ENCODE results near the gene PCDHGA8.
"Not testable (repeated sequence)": the region's sequence is repeated elsewhere in the genome, so short reads cannot be mapped to it uniquely, and the experiment has no call there.

Gene PCDHGA8

GRCh38 chr5:141392429-141393198, at the start of gene PCDHGA8:
Gene PCDHGA8 (plus strand): TSS chr5:141392633. CDS start chr5:141392814, 181 bp downstream.
- Histone ChIP-seq H3K9me3 (ENCODE audit: control insufficient read depth, low read length) (peaks cover 17% of the 10 kb centered on the region), H3K27me3 (ENCODE audit: control insufficient read depth, insufficient read depth, low read length) (peaks cover 16% of the 10 kb centered on the region), H3K9ac (ENCODE audit: low read length) (no peak within 1 kb of the TSS), H3K4me3 (ENCODE audit: low read length) (no peak within 1 kb of the TSS), H3K36me3 (ENCODE audit: control insufficient read depth, insufficient read depth, low read length) (no peaks in the 10 kb centered on the region), H3K4me1 (ENCODE audit: control insufficient read depth, insufficient read depth, low read length) (no peaks in the 10 kb centered on the region)

- Histone ChIP-seq H3K27me3 (ENCODE audit: control insufficient read depth, insufficient read depth, low read length) (peaks cover 9% of the 10 kb centered on the region), H3K9me3 (ENCODE audit: control insufficient read depth, low read length) (peaks cover 10% of the 10 kb centered on the region), H3K36me3 (ENCODE audit: control insufficient read depth, insufficient read depth, low read length) (no peaks in the 10 kb centered on the region)
Measured at GRCh38 chr5:141342773-141343172, 49.7 kb upstream of the PCDHGA8 start.

GRCh38 chr5:141343242-141343952, 49.0 kb upstream of the PCDHGA8 start, which contains the start of gene PCDHGA3:
Gene PCDHGA3 (plus strand): TSS chr5:141343829. CDS start chr5:141344034, 205 bp downstream.
- H3K9ac ChIP-seq (ENCODE audit: low read length) = no peak within 1 kb of the TSS
- H3K36me3 ChIP-seq (ENCODE audit: control insufficient read depth, insufficient read depth, low read length) = no peaks in the 10 kb centered on the region
- peaks cover 9% of the 10 kb centered on the region for H3K27me3 ChIP-seq (ENCODE audit: control insufficient read depth, insufficient read depth, low read length)
- no peak within 1 kb of the TSS for H3K4me3 ChIP-seq (ENCODE audit: low read length)
- H3K9me3 ChIP-seq (ENCODE audit: control insufficient read depth, low read length) = peaks cover 10% of the 10 kb centered on the region
- H3K4me1 ChIP-seq (ENCODE audit: control insufficient read depth, insufficient read depth, low read length) = no peaks in the 10 kb centered on the region

More at GRCh38 chr5:141342773-141343172, 49.7 kb upstream of the PCDHGA8 start:
- Histone ChIP-seq H3K4me1 (ENCODE audit: control insufficient read depth, insufficient read depth, low read length) (no peaks in the 10 kb centered on the region), H3K4me3 (ENCODE audit: low read length) (no peak overlapping the region), H3K9ac (ENCODE audit: low read length) (no peak overlapping the region)

DNA sequence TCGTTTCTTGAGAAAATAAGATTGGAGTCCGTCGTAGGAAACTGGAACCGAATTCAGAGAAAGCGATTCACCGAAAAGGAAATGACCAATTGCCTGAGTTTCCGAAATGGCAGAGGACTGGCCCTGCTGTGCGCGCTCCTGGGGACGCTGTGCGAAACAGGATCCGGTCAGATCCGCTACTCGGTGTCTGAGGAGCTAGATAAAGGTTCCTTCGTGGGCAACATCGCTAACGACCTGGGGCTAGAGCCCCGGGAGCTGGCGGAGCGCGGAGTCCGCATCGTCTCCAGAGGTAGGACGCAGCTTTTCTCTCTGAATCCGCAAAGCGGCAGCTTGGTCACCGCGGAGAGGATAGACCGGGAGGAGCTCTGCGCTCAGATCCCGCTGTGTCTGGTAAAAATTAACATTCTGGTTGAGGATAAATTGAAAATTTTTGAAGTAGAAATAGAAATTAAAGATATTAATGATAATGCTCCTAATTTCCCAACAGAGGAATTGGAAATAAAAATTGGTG, 48.4 kb upstream of the PCDHGA8 start:
- H3K36me3 ChIP-seq (ENCODE audit: control insufficient read depth, insufficient read depth, low read length) = no peaks in the 10 kb centered on the region
- no peak overlapping the region for H3K4me3 ChIP-seq (ENCODE audit: low read length)
- H3K27me3 ChIP-seq (ENCODE audit: control insufficient read depth, insufficient read depth, low read length) = peaks cover 4% of the 10 kb centered on the region
- no peak overlapping the region for H3K9ac ChIP-seq (ENCODE audit: low read length)
- H3K9me3 ChIP-seq (ENCODE audit: control insufficient read depth, low read length) = peaks cover 5% of the 10 kb centered on the region
- H3K4me1 ChIP-seq (ENCODE audit: control insufficient read depth, insufficient read depth, low read length) = no peaks in the 10 kb centered on the region

GRCh38 chr5:141345327-141345726, 47.1 kb upstream of the PCDHGA8 start:
- Histone ChIP-seq H3K9me3 (ENCODE audit: control insufficient read depth, low read length) (peaks cover 9% of the 10 kb centered on the region), H3K27me3 (ENCODE audit: control insufficient read depth, insufficient read depth, low read length) (no peaks in the 10 kb centered on the region), H3K9ac (ENCODE audit: low read length) (no peak overlapping the region), H3K36me3 (ENCODE audit: control insufficient read depth, insufficient read depth, low read length) (no peaks in the 10 kb centered on the region), H3K4me3 (ENCODE audit: low read length) (no peak overlapping the region), H3K4me1 (ENCODE audit: control insufficient read depth, insufficient read depth, low read length) (no peaks in the 10 kb centered on the region)

DNA sequence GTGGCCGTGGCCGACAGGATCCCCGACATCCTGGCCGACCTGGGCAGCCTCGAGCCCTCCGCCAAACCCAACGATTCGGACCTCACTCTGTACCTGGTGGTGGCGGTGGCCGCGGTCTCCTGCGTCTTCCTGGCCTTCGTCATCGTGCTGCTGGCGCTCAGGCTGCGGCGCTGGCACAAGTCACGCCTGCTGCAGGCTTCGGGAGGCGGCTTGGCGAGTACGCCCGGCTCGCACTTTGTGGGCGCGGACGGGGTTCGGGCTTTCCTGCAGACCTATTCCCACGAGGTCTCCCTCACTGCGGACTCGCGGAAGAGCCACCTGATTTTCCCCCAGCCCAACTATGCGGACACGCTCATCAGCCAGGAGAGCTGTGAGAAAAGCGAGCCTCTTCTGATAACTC, 46.4 kb upstream of the PCDHGA8 start:
- H3K27me3 ChIP-seq (ENCODE audit: control insufficient read depth, insufficient read depth, low read length); H3K9ac ChIP-seq (ENCODE audit: low read length); H3K36me3 ChIP-seq (ENCODE audit: control insufficient read depth, insufficient read depth, low read length); H3K4me3 ChIP-seq (ENCODE audit: low read length); H3K4me1 ChIP-seq (ENCODE audit: control insufficient read depth, insufficient read depth, low read length): not testable (repeated sequence)
- peaks cover 12% of the 10 kb centered on the region for H3K9me3 ChIP-seq (ENCODE audit: control insufficient read depth, low read length)

GRCh38 chr5:141349917-141350619, 42.4 kb upstream of the PCDHGA8 start, which contains the start of gene PCDHGB1:
Gene PCDHGB1 (plus strand): TSS chr5:141350099. CDS start chr5:141350261, 162 bp downstream.
- H3K4me3 ChIP-seq (ENCODE audit: low read length) = no peak within 1 kb of the TSS
- H3K36me3 ChIP-seq (ENCODE audit: control insufficient read depth, insufficient read depth, low read length) = no peaks in the 10 kb centered on the region
- peaks cover 18% of the 10 kb centered on the region for H3K9me3 ChIP-seq (ENCODE audit: control insufficient read depth, low read length)
- peaks cover 4% of the 10 kb centered on the region for H3K27me3 ChIP-seq (ENCODE audit: control insufficient read depth, insufficient read depth, low read length)
- no peaks in the 10 kb centered on the region for H3K4me1 ChIP-seq (ENCODE audit: control insufficient read depth, insufficient read depth, low read length)
- H3K9ac ChIP-seq (ENCODE audit: low read length) = no peak within 1 kb of the TSS

DNA sequence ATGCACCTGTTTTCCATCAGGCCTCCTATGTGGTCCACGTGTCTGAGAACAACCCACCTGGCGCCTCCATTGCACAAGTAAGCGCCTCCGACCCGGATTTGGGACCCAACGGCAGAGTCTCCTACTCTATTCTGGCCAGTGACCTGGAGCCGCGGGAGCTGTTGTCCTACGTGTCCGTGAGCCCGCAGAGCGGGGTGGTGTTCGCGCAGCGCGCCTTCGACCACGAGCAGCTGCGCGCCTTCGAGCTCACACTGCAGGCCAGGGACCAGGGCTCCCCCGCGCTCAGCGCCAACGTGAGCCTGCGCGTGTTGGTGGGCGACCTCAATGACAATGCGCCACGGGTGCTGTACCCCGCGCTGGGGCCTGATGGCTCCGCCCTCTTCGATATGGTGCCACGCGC, 40.8 kb upstream of the PCDHGA8 start:
- H3K9me3 ChIP-seq (ENCODE audit: control insufficient read depth, low read length) = peaks cover 18% of the 10 kb centered on the region

DNA sequence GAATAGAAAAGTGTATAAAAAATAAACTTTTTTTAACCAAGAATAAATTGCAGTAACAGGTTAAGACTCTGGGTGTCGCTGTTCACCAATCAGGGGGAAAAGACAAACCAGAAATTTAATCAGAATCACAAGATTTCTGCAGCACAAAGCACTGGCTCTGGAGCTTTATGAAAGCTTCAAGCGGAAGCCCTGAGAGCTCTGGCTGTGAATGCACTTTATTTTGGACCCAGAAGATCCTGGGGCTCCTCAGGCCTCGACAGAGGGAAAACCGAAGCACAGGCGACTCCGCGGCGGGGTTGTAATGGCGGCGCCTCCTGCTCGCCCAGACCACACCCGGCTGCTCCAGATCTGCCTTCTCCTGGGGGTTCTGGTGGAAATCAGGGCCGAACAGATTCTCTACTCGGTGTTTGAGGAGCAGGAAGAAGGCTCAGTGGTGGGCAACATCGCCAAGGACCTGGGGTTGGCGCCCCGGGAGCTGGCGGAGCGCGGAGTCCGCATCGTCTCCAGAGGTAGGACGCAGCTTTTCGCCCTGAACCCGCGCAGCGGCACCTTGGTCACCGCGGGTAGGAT, 37.4 kb upstream of the PCDHGA8 start, which contains the start of gene PCDHGA4:
Gene PCDHGA4, plus strand, starts transcription at position 122 of the 570 bp plus-strand sequence. Its CDS starts 87 bp downstream, at position 209.
- Histone ChIP-seq H3K4me3 (ENCODE audit: low read length) (no peak within 1 kb of the TSS), H3K4me1 (ENCODE audit: control insufficient read depth, insufficient read depth, low read length) (no peaks in the 10 kb centered on the region), H3K9me3 (ENCODE audit: control insufficient read depth, low read length) (peaks cover 16% of the 10 kb centered on the region), H3K9ac (ENCODE audit: low read length) (no peak within 1 kb of the TSS), H3K36me3 (ENCODE audit: control insufficient read depth, insufficient read depth, low read length) (no peaks in the 10 kb centered on the region), H3K27me3 (ENCODE audit: control insufficient read depth, insufficient read depth, low read length) (peaks cover 5% of the 10 kb centered on the region)

More for the DNA sequence above, 40.8 kb upstream of the PCDHGA8 start:
- Histone ChIP-seq H3K9ac (ENCODE audit: low read length) (no peak overlapping the region), H3K27me3 (ENCODE audit: control insufficient read depth, insufficient read depth, low read length) (peaks cover 4% of the 10 kb centered on the region), H3K4me3 (ENCODE audit: low read length) (no peak overlapping the region), H3K4me1 (ENCODE audit: control insufficient read depth, insufficient read depth, low read length) (no peaks in the 10 kb centered on the region), H3K36me3 (ENCODE audit: control insufficient read depth, insufficient read depth, low read length) (no peaks in the 10 kb centered on the region)

GRCh38 chr5:141355641-141356040, 36.8 kb upstream of the PCDHGA8 start:
- Histone ChIP-seq H3K9me3 (ENCODE audit: control insufficient read depth, low read length) (peaks cover 16% of the 10 kb centered on the region), H3K4me1 (ENCODE audit: control insufficient read depth, insufficient read depth, low read length) (no peaks in the 10 kb centered on the region), H3K27me3 (ENCODE audit: control insufficient read depth, insufficient read depth, low read length) (peaks cover 7% of the 10 kb centered on the region), H3K36me3 (ENCODE audit: control insufficient read depth, insufficient read depth, low read length) (no peaks in the 10 kb centered on the region), H3K9ac (ENCODE audit: low read length) (no peak overlapping the region), H3K4me3 (ENCODE audit: low read length) (no peak overlapping the region)

GRCh38 chr5:141356133-141356532, 36.3 kb upstream of the PCDHGA8 start:
- H3K9me3 ChIP-seq (ENCODE audit: control insufficient read depth, low read length) = peaks cover 18% of the 10 kb centered on the region
- peaks cover 4% of the 10 kb centered on the region for H3K27me3 ChIP-seq (ENCODE audit: control insufficient read depth, insufficient read depth, low read length)
- H3K4me3 ChIP-seq (ENCODE audit: low read length) = no peak overlapping the region

More at GRCh38 chr5:141356133-141356532, 36.3 kb upstream of the PCDHGA8 start:
- Histone ChIP-seq H3K4me1 (ENCODE audit: control insufficient read depth, insufficient read depth, low read length) (no peaks in the 10 kb centered on the region), H3K36me3 (ENCODE audit: control insufficient read depth, insufficient read depth, low read length) (no peaks in the 10 kb centered on the region), H3K9ac (ENCODE audit: low read length) (no peak overlapping the region)
